ENCODE results near the gene NFIB. TPM values are rescaled to one million over a fixed set of nuclear protein-coding genes. Genes with fewer than 3 reads are reported as not detected.

NFIB gene
- total RNA-seq, 1 donor from 2014 or later = 9.4 TPM

DNA sequence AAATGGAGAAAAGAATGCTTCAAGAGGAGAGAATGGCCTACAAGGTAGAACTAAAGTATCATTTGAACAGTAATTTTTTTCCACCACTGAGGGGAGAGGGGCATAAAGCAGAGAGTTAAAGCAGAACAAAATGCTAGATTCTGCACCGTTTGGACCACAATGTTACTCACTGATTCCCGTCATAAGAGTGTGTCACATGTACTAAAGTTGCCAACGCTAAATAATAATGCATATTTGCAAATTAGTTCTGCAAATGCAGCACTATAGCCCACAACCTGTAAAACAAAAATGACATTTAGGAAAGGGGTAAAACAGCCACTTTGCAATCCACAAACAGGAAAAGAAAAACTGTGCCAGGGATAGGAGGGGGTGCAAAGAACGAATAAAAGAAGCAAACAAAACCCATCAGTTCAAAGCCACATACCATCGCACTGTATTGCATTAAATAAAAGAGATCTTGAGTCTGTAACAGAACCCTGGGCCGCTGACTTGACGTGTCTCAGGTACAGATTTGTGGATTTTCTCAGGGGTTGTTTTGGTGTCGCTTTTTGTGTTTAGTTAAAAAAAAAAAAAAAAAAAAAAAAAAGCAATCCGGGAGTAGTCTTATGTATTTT lies 7.7 kb upstream of the NFIB start:
- Mint-ChIP-seq H3K27ac (ENCODE audit: unreplicated experiment) (peak overlapping the region; percentile 37), H3K4me1 (ENCODE audit: low read depth, unreplicated experiment) (peaks cover 38% of the 10 kb centered on the region), H3K4me3 (ENCODE audit: unreplicated experiment) (peak overlapping the region; percentile 92), H3K27me3 (ENCODE audit: low read depth, unreplicated experiment) (peaks cover 2% of the 10 kb centered on the region), H3K36me3 (ENCODE audit: low read depth, unreplicated experiment) (peaks cover 1% of the 10 kb centered on the region), H3K9me3 (ENCODE audit: unreplicated experiment) (no peaks in the 10 kb centered on the region)
- H3K9ac ChIP-seq (ENCODE audit: low read length) = peak overlapping the region; percentile 85
- H3K36me3 ChIP-seq (ENCODE audit: insufficient read depth, low read length) = no peaks in the 10 kb centered on the region
- peak overlapping the region; percentile 72 for H3K4me3 ChIP-seq (ENCODE audit: insufficient read depth, low read depth, low read length)
- peak overlapping the region; percentile 89 for H3K4me2 ChIP-seq (ENCODE audit: low read length)
- peaks cover 17% of the 10 kb centered on the region for H3K79me2 ChIP-seq (ENCODE audit: insufficient read depth, low read length)
- FAIRE-seq (no peak), DNase-seq (ENCODE audit: low read depth) (peak; percentile 57)
- no peaks in the 10 kb centered on the region for H3K9me3 ChIP-seq (ENCODE audit: insufficient read depth, low read depth, low read length)
- no peaks in the 10 kb centered on the region for H4K20me1 ChIP-seq (ENCODE audit: insufficient read depth, low read length)
- H2AFZ ChIP-seq (ENCODE audit: low read depth, low read length) = no peak overlapping the region
- TF ChIP-seq EZH2 (IDR thresholded peaks at IDR 0.05; ENCODE audit: insufficient read depth, low read length) = no peak
- H3K27ac ChIP-seq (ENCODE audit: low read depth, low read length) = peak overlapping the region; percentile 76
- H3K27me3 ChIP-seq (ENCODE audit: insufficient read depth, low read length) = no peaks in the 10 kb centered on the region
- peaks cover 17% of the 10 kb centered on the region for H3K4me1 ChIP-seq (ENCODE audit: insufficient read depth, low read length)

DNA sequence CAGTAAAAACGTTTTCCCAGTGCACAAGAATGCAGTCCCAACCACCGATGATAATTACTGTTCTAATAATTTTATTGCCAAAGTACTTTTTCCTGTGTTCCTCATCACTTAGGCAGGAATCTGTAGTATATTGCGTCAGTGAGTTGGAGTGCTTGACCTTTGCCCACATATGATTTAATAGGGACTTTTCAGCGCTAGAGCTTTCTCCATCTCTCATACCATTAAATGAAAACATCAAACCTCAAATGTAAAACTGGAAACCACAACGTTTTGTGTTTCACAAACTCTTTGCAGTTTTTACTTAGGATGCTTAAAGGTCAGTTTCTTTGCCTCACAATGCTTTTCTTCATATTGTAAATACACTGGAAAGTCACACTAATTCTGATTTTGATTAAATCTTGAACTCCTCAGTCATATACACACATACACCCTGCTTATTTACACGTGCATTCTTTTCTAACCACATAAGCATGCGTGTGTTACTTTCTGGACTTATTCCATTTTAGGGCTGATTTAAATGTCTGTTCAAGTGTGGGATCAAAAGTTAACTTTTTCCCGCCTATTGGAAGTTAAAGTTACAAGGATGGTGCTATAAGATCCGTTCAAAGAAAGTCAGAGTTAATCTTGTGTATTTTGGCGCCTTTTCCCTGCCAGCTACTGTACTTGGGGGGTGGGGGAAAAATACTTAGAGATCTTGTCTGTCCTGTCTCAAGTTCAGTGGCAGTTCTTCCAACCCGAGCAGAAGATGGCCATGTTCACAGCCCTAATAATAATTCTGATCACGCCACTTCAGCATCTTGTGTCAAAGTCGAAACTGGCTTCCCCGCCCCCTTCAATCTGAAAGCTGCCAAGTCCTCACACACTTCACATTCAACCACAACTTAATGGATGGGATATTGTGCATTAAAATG lies 6.6 kb upstream of the NFIB start:
- peaks cover 2% of the 10 kb centered on the region for H3K27me3 Mint-ChIP-seq (ENCODE audit: low read depth, unreplicated experiment)
- peak; percentile 81 for FAIRE-seq

More for the DNA sequence above, 6.6 kb upstream of the NFIB start:
- Histone ChIP-seq H3K36me3 (ENCODE audit: insufficient read depth, low read length) (no peaks in the 10 kb centered on the region), H3K4me2 (ENCODE audit: low read length) (peak overlapping the region; percentile 89), H3K4me1 (ENCODE audit: insufficient read depth, low read length) (peaks cover 22% of the 10 kb centered on the region), H3K79me2 (ENCODE audit: insufficient read depth, low read length) (peaks cover 19% of the 10 kb centered on the region), H3K27me3 (ENCODE audit: insufficient read depth, low read length) (no peaks in the 10 kb centered on the region), H2AFZ (ENCODE audit: low read depth, low read length) (no peak overlapping the region), H3K9me3 (ENCODE audit: insufficient read depth, low read depth, low read length) (no peaks in the 10 kb centered on the region), H3K27ac (ENCODE audit: low read depth, low read length) (peak overlapping the region; percentile 61), H4K20me1 (ENCODE audit: insufficient read depth, low read length) (no peaks in the 10 kb centered on the region), H3K9ac (ENCODE audit: low read length) (peak overlapping the region; percentile 85), H3K4me3 (ENCODE audit: insufficient read depth, low read depth, low read length) (peak overlapping the region; percentile 72)
- H3K4me1 Mint-ChIP-seq (ENCODE audit: low read depth, unreplicated experiment) = peaks cover 37% of the 10 kb centered on the region
- peak; percentile 97 for DNase-seq (ENCODE audit: low read depth)
- H3K36me3 Mint-ChIP-seq (ENCODE audit: low read depth, unreplicated experiment) = peaks cover 1% of the 10 kb centered on the region
- peak overlapping the region; percentile 92 for H3K4me3 Mint-ChIP-seq (ENCODE audit: unreplicated experiment)
- H3K9me3 Mint-ChIP-seq (ENCODE audit: unreplicated experiment) = no peaks in the 10 kb centered on the region
- H3K27ac Mint-ChIP-seq (ENCODE audit: unreplicated experiment) = peak overlapping the region; percentile 64
- TF ChIP-seq EZH2 (IDR thresholded peaks at IDR 0.05; ENCODE audit: insufficient read depth, low read length) = no peak
- TF ChIP-seq, protein P1, sequence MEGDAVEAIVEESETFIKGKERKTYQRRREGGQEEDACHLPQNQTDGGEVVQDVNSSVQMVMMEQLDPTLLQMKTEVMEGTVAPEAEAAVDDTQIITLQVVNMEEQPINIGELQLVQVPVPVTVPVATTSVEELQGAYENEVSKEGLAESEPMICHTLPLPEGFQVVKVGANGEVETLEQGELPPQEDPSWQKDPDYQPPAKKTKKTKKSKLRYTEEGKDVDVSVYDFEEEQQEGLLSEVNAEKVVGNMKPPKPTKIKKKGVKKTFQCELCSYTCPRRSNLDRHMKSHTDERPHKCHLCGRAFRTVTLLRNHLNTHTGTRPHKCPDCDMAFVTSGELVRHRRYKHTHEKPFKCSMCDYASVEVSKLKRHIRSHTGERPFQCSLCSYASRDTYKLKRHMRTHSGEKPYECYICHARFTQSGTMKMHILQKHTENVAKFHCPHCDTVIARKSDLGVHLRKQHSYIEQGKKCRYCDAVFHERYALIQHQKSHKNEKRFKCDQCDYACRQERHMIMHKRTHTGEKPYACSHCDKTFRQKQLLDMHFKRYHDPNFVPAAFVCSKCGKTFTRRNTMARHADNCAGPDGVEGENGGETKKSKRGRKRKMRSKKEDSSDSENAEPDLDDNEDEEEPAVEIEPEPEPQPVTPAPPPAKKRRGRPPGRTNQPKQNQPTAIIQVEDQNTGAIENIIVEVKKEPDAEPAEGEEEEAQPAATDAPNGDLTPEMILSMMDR (IDR thresholded peaks at IDR 0.05; ENCODE audit: insufficient read depth, low read depth, low read length) = no peak
